Measurements from ENCODE around the gene PIM3.

PIM3 gene

GRCh38 chr22:49956418-49956770 is 4.2 kb upstream of the PIM3 start:
- H3K4me3 ChIP-seq (ENCODE audit: low read depth, low read length) = no peak overlapping the region
- TF ChIP-seq MYC (IDR thresholded peaks at IDR 0.05; ENCODE audit: low read depth, low read length) = no peak

GRCh38 chr22:49956914-49957825 is 3.4 kb upstream of the PIM3 start:
- TF ChIP-seq MYC (IDR thresholded peaks at IDR 0.05; ENCODE audit: low read depth, low read length) (no peak), POLR2A (IDR thresholded peaks at IDR 0.05; ENCODE audit: extremely low read depth, insufficient read length) (no peak), CTCF (IDR thresholded peaks at IDR 0.05; ENCODE audit: low read depth, low read length) (no peak), MAX (IDR thresholded peaks at IDR 0.05; ENCODE audit: low read depth, low read length) (no peak)
- no peak for DNase-seq (ENCODE audit: low read depth)
- no peak overlapping the region for H3K4me3 ChIP-seq (ENCODE audit: low read depth, low read length)

More at GRCh38 chr22:49956418-49956770, 4.2 kb upstream of the PIM3 start:
- DNase-seq (ENCODE audit: low read depth) = no peak

GRCh38 chr22:49957826-49958365 is 2.7 kb upstream of the PIM3 start:
- H3K4me3 ChIP-seq (ENCODE audit: low read depth, low read length) = no peak overlapping the region
- TF ChIP-seq MYC (IDR thresholded peaks at IDR 0.05; ENCODE audit: low read depth, low read length) = no peak
- TF ChIP-seq POLR2A (IDR thresholded peaks at IDR 0.05; ENCODE audit: extremely low read depth, insufficient read length) = no peak
- TF ChIP-seq MAX (IDR thresholded peaks at IDR 0.05; ENCODE audit: low read depth, low read length) = no peak
- TF ChIP-seq CTCF (IDR thresholded peaks at IDR 0.05; ENCODE audit: low read depth, low read length) = no peak
- no peak for DNase-seq (ENCODE audit: low read depth)

GRCh38 chr22:49958366-49958921 is 2.1 kb upstream of the PIM3 start:
- TF ChIP-seq MYC (IDR thresholded peaks at IDR 0.05; ENCODE audit: low read depth, low read length) = no peak
- TF ChIP-seq MAX (IDR thresholded peaks at IDR 0.05; ENCODE audit: low read depth, low read length) = no peak
- no peak for TF ChIP-seq POLR2A (IDR thresholded peaks at IDR 0.05; ENCODE audit: extremely low read depth, insufficient read length)
- TF ChIP-seq CTCF (IDR thresholded peaks at IDR 0.05; ENCODE audit: low read depth, low read length) = no peak
- no peak overlapping the region for H3K4me3 ChIP-seq (ENCODE audit: low read depth, low read length)
- DNase-seq (ENCODE audit: low read depth) = no peak

GRCh38 chr22:49958931-49959781 is 1.4 kb upstream of the PIM3 start:
- no peak for DNase-seq (ENCODE audit: low read depth)
- H3K4me3 ChIP-seq (ENCODE audit: low read depth, low read length) = peak overlapping the region; percentile 42
- no peak for TF ChIP-seq MAX (IDR thresholded peaks at IDR 0.05; ENCODE audit: low read depth, low read length)
- TF ChIP-seq CTCF (IDR thresholded peaks at IDR 0.05; ENCODE audit: low read depth, low read length) = no peak
- no peak for TF ChIP-seq MYC (IDR thresholded peaks at IDR 0.05; ENCODE audit: low read depth, low read length)
- TF ChIP-seq POLR2A (IDR thresholded peaks at IDR 0.05; ENCODE audit: extremely low read depth, insufficient read length) = no peak

Measured in NB4 (cell line).